K562 (cell line): Measurements from ENCODE around the gene AGPAT3. TPM values are rescaled to one million over a fixed set of nuclear protein-coding genes. Genes with fewer than 3 reads are reported as not detected.

Experiments
- DIDO1 ChIP-seq: fragments of 450-650 bp; IDR thresholded peaks from 2 replicates; pipeline ENCODE4 v1.6.1; 2016; ENCODE audit warnings: low read depth, missing biosample characterization, missing genetic modification characterization
- FOXK2 ChIP-seq, 2 experiments: fragments of 450-650 bp; IDR thresholded peaks in 1 of 2; conservative IDR thresholded peaks in 1 of 2; 2 replicates each; pipeline ENCODE4 v1.6.1; 2016; ENCODE audit warnings: low read depth in 2 of 2, mild to moderate bottlenecking in 1 of 2
- GABPB1 ChIP-seq: sonication (generic); formaldehyde crosslinking; IDR thresholded peaks from 2 replicates; pipeline ENCODE4 v1.8.0; 2022; ENCODE audit warnings: mild to moderate bottlenecking, missing genetic modification reagents
- HEY1 ChIP-seq: fragments of 250-450 bp; sonication (Bioruptor Pico); IDR thresholded peaks from 2 replicates; pipeline ENCODE4 v1.5.0; 2020; ENCODE audit warnings: mild to moderate bottlenecking, moderate library complexity, borderline replicate concordance
- HLTF ChIP-seq: fragments of 450-650 bp; IDR thresholded peaks from 2 replicates; pipeline ENCODE4 v1.6.1; 2016
- JUN ChIP-seq, 2 experiments: sonication (generic) in 1 of 2; formaldehyde crosslinking in 1 of 2; IDR thresholded peaks; 2 replicates each; pipeline versions ENCODE4 v1.6.1 to v1.8.0; 2012 to 2022; ENCODE audit warnings: borderline replicate concordance in 2 of 2, mild to moderate bottlenecking in 2 of 2, improper control_type of control experiment in 1 of 2, low read depth in 1 of 2, low read length in 1 of 2, missing genetic modification reagents in 1 of 2
- LARP7 ChIP-seq: fragments of 450-650 bp; IDR thresholded peaks from 2 replicates; pipeline ENCODE4 v1.6.1; 2016
- TFAP4 ChIP-seq: sonication (generic); formaldehyde crosslinking; IDR thresholded peaks from 2 replicates; pipeline ENCODE4 v1.8.0; 2022; ENCODE audit warnings: missing genetic modification reagents, mild to moderate bottlenecking, moderate library complexity, borderline replicate concordance
- TFE3 ChIP-seq: fragments of 450-650 bp; formaldehyde crosslinking; IDR thresholded peaks from 2 replicates; pipeline ENCODE4 v1.4.0; 2020; ENCODE audit warnings: mild to moderate bottlenecking, mixed read lengths
- ZFP30 ChIP-seq: fragments of 250-450 bp; sonication (Bioruptor Pico); IDR thresholded peaks from 2 replicates; pipeline ENCODE4 v1.8.0; 2022; ENCODE audit warnings: moderate library complexity, mild to moderate bottlenecking, inconsistent platforms, borderline replicate concordance
- polyA plus RNA-seq, 8 experiments: library from polyadenylated mRNA; depleted of rRNA in 4 of 8; stranded (reverse) in 5 of 8; unstranded in 3 of 8; fragments of >200 nt; fragmentation: Nextera tagmentation in 2 of 8; fragmentation: Illumina TruSeq in 1 of 8; extraction: Ambion mirVana in 2 of 8; extraction: Trizol in 1 of 8; gene quantifications; 2 replicates each; pipeline versions ENCODE4 v1.2.1 to v1.2.3, GENCODE V29; 2011 to 2014; ENCODE audit warnings: inconsistent platforms in 1 of 8, missing spikeins in 1 of 8
- total RNA-seq, 7 experiments: library from RNA; depleted of rRNA in 6 of 7; stranded (reverse); fragments of >200 nt in 6 of 7; fragmentation: Illumina TruSeq in 2 of 7; extraction: Trizol in 2 of 7; gene quantifications; 2 replicates each; pipeline versions ENCODE4 v1.2.1 to v1.2.3, GENCODE V29; 2011 to 2021; ENCODE audit warnings: low replicate concordance in 1 of 7
- TF ChIP-seq, protein P1 (sequence below): sonication (generic); formaldehyde crosslinking; IDR thresholded peaks from 2 replicates; pipeline ENCODE4 v1.8.0; 2023; ENCODE audit warnings: missing genetic modification reagents, mild to moderate bottlenecking, borderline replicate concordance
- TF ChIP-seq, protein P2 (sequence below): IDR thresholded peaks from 2 replicates; pipeline ENCODE4 v1.6.1; 2011; ENCODE audit warnings: borderline replicate concordance, low read depth, mild to moderate bottlenecking, moderate library complexity, low read length; ENCODE audit not compliant: insufficient read depth, poor library complexity, severe bottlenecking
- TF ChIP-seq, protein P3 (sequence below): IDR thresholded peaks from 2 replicates; pipeline ENCODE4 v1.6.1; 2016; ENCODE audit warnings: missing genetic modification characterization, missing compliant biosample characterization

AGPAT3 gene
- total and polyA plus RNA-seq, 9 of the 15 experiments (the other 6 are each of a cell fraction or from before 2014, with no cell fraction given): 1.5 to 88.4 (median 35.7) TPM

GRCh38 chr21:43975469-43976098, 110.6 kb downstream of the AGPAT3 start (continued):
- TF ChIP-seq HEY1 (CRISPR knock-in tag): no peak
- TF ChIP-seq HLTF: no peak
- no peak for TF ChIP-seq ZFP30 (CRISPR knock-in tag)
- TF ChIP-seq, protein P1, sequence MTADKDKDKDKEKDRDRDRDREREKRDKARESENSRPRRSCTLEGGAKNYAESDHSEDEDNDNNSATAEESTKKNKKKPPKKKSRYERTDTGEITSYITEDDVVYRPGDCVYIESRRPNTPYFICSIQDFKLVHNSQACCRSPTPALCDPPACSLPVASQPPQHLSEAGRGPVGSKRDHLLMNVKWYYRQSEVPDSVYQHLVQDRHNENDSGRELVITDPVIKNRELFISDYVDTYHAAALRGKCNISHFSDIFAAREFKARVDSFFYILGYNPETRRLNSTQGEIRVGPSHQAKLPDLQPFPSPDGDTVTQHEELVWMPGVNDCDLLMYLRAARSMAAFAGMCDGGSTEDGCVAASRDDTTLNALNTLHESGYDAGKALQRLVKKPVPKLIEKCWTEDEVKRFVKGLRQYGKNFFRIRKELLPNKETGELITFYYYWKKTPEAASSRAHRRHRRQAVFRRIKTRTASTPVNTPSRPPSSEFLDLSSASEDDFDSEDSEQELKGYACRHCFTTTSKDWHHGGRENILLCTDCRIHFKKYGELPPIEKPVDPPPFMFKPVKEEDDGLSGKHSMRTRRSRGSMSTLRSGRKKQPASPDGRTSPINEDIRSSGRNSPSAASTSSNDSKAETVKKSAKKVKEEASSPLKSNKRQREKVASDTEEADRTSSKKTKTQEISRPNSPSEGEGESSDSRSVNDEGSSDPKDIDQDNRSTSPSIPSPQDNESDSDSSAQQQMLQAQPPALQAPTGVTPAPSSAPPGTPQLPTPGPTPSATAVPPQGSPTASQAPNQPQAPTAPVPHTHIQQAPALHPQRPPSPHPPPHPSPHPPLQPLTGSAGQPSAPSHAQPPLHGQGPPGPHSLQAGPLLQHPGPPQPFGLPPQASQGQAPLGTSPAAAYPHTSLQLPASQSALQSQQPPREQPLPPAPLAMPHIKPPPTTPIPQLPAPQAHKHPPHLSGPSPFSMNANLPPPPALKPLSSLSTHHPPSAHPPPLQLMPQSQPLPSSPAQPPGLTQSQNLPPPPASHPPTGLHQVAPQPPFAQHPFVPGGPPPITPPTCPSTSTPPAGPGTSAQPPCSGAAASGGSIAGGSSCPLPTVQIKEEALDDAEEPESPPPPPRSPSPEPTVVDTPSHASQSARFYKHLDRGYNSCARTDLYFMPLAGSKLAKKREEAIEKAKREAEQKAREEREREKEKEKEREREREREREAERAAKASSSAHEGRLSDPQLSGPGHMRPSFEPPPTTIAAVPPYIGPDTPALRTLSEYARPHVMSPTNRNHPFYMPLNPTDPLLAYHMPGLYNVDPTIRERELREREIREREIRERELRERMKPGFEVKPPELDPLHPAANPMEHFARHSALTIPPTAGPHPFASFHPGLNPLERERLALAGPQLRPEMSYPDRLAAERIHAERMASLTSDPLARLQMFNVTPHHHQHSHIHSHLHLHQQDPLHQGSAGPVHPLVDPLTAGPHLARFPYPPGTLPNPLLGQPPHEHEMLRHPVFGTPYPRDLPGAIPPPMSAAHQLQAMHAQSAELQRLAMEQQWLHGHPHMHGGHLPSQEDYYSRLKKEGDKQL (CRISPR knock-in tag): no peak
- TF ChIP-seq, protein P2, sequence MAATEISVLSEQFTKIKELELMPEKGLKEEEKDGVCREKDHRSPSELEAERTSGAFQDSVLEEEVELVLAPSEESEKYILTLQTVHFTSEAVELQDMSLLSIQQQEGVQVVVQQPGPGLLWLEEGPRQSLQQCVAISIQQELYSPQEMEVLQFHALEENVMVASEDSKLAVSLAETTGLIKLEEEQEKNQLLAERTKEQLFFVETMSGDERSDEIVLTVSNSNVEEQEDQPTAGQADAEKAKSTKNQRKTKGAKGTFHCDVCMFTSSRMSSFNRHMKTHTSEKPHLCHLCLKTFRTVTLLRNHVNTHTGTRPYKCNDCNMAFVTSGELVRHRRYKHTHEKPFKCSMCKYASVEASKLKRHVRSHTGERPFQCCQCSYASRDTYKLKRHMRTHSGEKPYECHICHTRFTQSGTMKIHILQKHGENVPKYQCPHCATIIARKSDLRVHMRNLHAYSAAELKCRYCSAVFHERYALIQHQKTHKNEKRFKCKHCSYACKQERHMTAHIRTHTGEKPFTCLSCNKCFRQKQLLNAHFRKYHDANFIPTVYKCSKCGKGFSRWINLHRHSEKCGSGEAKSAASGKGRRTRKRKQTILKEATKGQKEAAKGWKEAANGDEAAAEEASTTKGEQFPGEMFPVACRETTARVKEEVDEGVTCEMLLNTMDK: peak; percentile 40
- peak; percentile 71; the same call in 1 of the 2 replicates for TF ChIP-seq TFAP4 (CRISPR knock-in tag)
- TF ChIP-seq GABPB1 (CRISPR knock-in tag): peak; percentile 62; the same call in 1 of the 2 replicates
- TF ChIP-seq FOXK2 (conservative IDR thresholded peaks at IDR 0.05 in 1 of 2, IDR thresholded peaks at IDR 0.05 in 1 of 2; ENCODE audit: low read depth in 2 of 2): 0 out of 4 replicates have a peak, but pooled peaks of 1 of the 2 experiments have one; percentile 14
- no peak for TF ChIP-seq JUN (IDR thresholded peaks at IDR 0.05; ENCODE audit: borderline replicate concordance, low read depth, low read length)
- no peak; the same call in 1 of the 2 replicates for TF ChIP-seq JUN (CRISPR knock-in tag; IDR thresholded peaks at IDR 0.05; ENCODE audit: borderline replicate concordance)
- TF ChIP-seq DIDO1: no peak
- TF ChIP-seq TFE3: no peak
- no peak for TF ChIP-seq LARP7
- TF ChIP-seq, protein P3, sequence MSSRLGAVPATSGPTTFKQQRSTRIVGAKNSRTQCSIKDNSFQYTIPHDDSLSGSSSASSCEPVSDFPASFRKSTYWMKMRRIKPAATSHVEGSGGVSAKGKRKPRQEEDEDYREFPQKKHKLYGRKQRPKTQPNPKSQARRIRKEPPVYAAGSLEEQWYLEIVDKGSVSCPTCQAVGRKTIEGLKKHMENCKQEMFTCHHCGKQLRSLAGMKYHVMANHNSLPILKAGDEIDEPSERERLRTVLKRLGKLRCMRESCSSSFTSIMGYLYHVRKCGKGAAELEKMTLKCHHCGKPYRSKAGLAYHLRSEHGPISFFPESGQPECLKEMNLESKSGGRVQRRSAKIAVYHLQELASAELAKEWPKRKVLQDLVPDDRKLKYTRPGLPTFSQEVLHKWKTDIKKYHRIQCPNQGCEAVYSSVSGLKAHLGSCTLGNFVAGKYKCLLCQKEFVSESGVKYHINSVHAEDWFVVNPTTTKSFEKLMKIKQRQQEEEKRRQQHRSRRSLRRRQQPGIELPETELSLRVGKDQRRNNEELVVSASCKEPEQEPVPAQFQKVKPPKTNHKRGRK: no peak
